HUES6 (cell line): ENCODE measurements around the gene WASHC4.

Experiments
- H3K27ac ChIP-seq: 2 replicates; pipeline ENCODE4 v1.7.0; 2013; ENCODE audit warnings: low read depth, mild to moderate bottlenecking, low read length, inconsistent platforms
- H3K27me3 ChIP-seq: 2 replicates; pipeline ENCODE4 v1.6.1; 2013; ENCODE audit warnings: low read length; ENCODE audit not compliant: control insufficient read depth, insufficient read depth
- H3K36me3 ChIP-seq: 2 replicates; pipeline ENCODE4 v1.6.1; 2013; ENCODE audit warnings: low read length; ENCODE audit not compliant: control insufficient read depth, insufficient read depth
- H3K4me1 ChIP-seq: 2 replicates; pipeline ENCODE4 v1.6.1; 2013; ENCODE audit warnings: low read length; ENCODE audit not compliant: control insufficient read depth, insufficient read depth
- H3K4me3 ChIP-seq: 2 replicates; pipeline ENCODE4 v1.5.1; 2013; ENCODE audit warnings: low read depth, low read length
- H3K9ac ChIP-seq: one replicate; pipeline ENCODE4 v1.6.1; 2013; ENCODE audit warnings: mild to moderate bottlenecking, low read length
- H3K9me3 ChIP-seq: 2 replicates; pipeline ENCODE4 v1.6.1; 2013; ENCODE audit warnings: low read depth, low read length; ENCODE audit not compliant: control insufficient read depth, insufficient read depth

Gene WASHC4

GRCh38 chr12:105192624-105193225 is 85.2 kb downstream of the WASHC4 start:
- H3K9ac ChIP-seq = no peak overlapping the region
- no peak overlapping the region for H3K4me3 ChIP-seq
- no peak overlapping the region for H3K27ac ChIP-seq
- peaks cover 75% of the 10 kb centered on the region for H3K36me3 ChIP-seq
- no peaks in the 10 kb centered on the region for H3K27me3 ChIP-seq
- H3K4me1 ChIP-seq = no peaks in the 10 kb centered on the region
- H3K9me3 ChIP-seq = no peaks in the 10 kb centered on the region

- Histone ChIP-seq H3K9ac (no peak overlapping the region), H3K4me1 (peaks cover 6% of the 10 kb centered on the region; the same call in 1 of the 2 replicates), H3K9me3 (no peaks in the 10 kb centered on the region), H3K27me3 (no peaks in the 10 kb centered on the region), H3K4me3 (no peak overlapping the region), H3K36me3 (peaks cover 64% of the 10 kb centered on the region), H3K27ac (no peak overlapping the region)
Measured at GRCh38 chr12:105194947-105195346, 87.4 kb downstream of the WASHC4 start.

- Histone ChIP-seq H3K4me3 (no peak overlapping the region), H3K9me3 (no peaks in the 10 kb centered on the region), H3K9ac (no peak overlapping the region), H3K27me3 (no peaks in the 10 kb centered on the region), H3K4me1 (peaks cover 8% of the 10 kb centered on the region; the same call in 1 of the 2 replicates), H3K27ac (no peak overlapping the region), H3K36me3 (peaks cover 65% of the 10 kb centered on the region)
Measured at GRCh38 chr12:105196090-105196489, 88.6 kb downstream of the WASHC4 start.

GRCh38 chr12:105198961-105199360 is 91.4 kb downstream of the WASHC4 start:
- no peak overlapping the region for H3K27ac ChIP-seq
- H3K36me3 ChIP-seq = peaks cover 52% of the 10 kb centered on the region
- no peaks in the 10 kb centered on the region for H3K9me3 ChIP-seq
- no peak overlapping the region for H3K4me3 ChIP-seq
- no peak overlapping the region for H3K9ac ChIP-seq
- H3K4me1 ChIP-seq = peaks cover 8% of the 10 kb centered on the region; the same call in 1 of the 2 replicates
- no peaks in the 10 kb centered on the region for H3K27me3 ChIP-seq

- Histone ChIP-seq H3K27ac (no peak overlapping the region), H3K9me3 (no peaks in the 10 kb centered on the region), H3K4me1 (peaks cover 8% of the 10 kb centered on the region; the same call in 1 of the 2 replicates), H3K36me3 (peaks cover 51% of the 10 kb centered on the region), H3K27me3 (no peaks in the 10 kb centered on the region), H3K9ac (no peak overlapping the region), H3K4me3 (no peak overlapping the region)
Measured at GRCh38 chr12:105200385-105200784, 92.9 kb downstream of the WASHC4 start.

GRCh38 chr12:105201299-105201698 is 93.8 kb downstream of the WASHC4 start:
- Histone ChIP-seq H3K9me3 (no peaks in the 10 kb centered on the region), H3K4me3 (no peak overlapping the region), H3K4me1 (peaks cover 8% of the 10 kb centered on the region; the same call in 1 of the 2 replicates), H3K9ac (no peak overlapping the region), H3K36me3 (peaks cover 54% of the 10 kb centered on the region), H3K27ac (no peak overlapping the region), H3K27me3 (no peaks in the 10 kb centered on the region)

GRCh38 chr12:105202202-105202601 is 94.7 kb downstream of the WASHC4 start:
- H3K27ac ChIP-seq = no peak overlapping the region
- H3K27me3 ChIP-seq = no peaks in the 10 kb centered on the region
- no peak overlapping the region for H3K4me3 ChIP-seq
- H3K9me3 ChIP-seq = no peaks in the 10 kb centered on the region
- peaks cover 61% of the 10 kb centered on the region for H3K36me3 ChIP-seq
- H3K4me1 ChIP-seq = peaks cover 8% of the 10 kb centered on the region; the same call in 1 of the 2 replicates
- H3K9ac ChIP-seq = no peak overlapping the region

GRCh38 chr12:105204127-105204526 is 96.6 kb downstream of the WASHC4 start:
- no peak overlapping the region for H3K27ac ChIP-seq
- H3K4me3 ChIP-seq = no peak overlapping the region
- H3K27me3 ChIP-seq = no peaks in the 10 kb centered on the region
- no peak overlapping the region for H3K9ac ChIP-seq
- no peaks in the 10 kb centered on the region for H3K9me3 ChIP-seq
- H3K4me1 ChIP-seq = peaks cover 8% of the 10 kb centered on the region; the same call in 1 of the 2 replicates
- peaks cover 56% of the 10 kb centered on the region for H3K36me3 ChIP-seq

- H3K4me1 ChIP-seq = peaks cover 2% of the 10 kb centered on the region; the same call in 1 of the 2 replicates
- H3K36me3 ChIP-seq = peaks cover 54% of the 10 kb centered on the region
- no peak overlapping the region for H3K9ac ChIP-seq
- H3K4me3 ChIP-seq = no peak overlapping the region
- no peaks in the 10 kb centered on the region for H3K27me3 ChIP-seq
- no peak overlapping the region for H3K27ac ChIP-seq
- H3K9me3 ChIP-seq = no peaks in the 10 kb centered on the region
Measured at GRCh38 chr12:105204916-105205315, 97.4 kb downstream of the WASHC4 start.

GRCh38 chr12:105205322-105206048 is 98.0 kb downstream of the WASHC4 start:
- Histone ChIP-seq H3K4me1 (no peaks in the 10 kb centered on the region), H3K36me3 (peaks cover 51% of the 10 kb centered on the region), H3K27me3 (no peaks in the 10 kb centered on the region), H3K9me3 (no peaks in the 10 kb centered on the region), H3K27ac (no peak overlapping the region), H3K4me3 (no peak overlapping the region), H3K9ac (no peak overlapping the region)

GRCh38 chr12:105206686-105207374 is 99.3 kb downstream of the WASHC4 start:
- Histone ChIP-seq H3K36me3 (peaks cover 55% of the 10 kb centered on the region), H3K9ac (no peak overlapping the region), H3K27ac (no peak overlapping the region), H3K9me3 (no peaks in the 10 kb centered on the region), H3K4me3 (no peak overlapping the region), H3K27me3 (no peaks in the 10 kb centered on the region), H3K4me1 (no peaks in the 10 kb centered on the region)
